ENCODE results near the gene FMN1. TPM values are rescaled to one million over a fixed set of nuclear protein-coding genes. Genes with fewer than 3 reads are reported as not detected.
A peak's percentile ranks its signal among the peaks of the same experiment; 100 is the strongest.

FMN1 gene
- total and polyA plus RNA-seq, 10 of the 15 experiments (the other 5 are each of a cell fraction or from before 2014, with no cell fraction given) = 0.05 to 0.16 (median 0.08) TPM; not detected in 4

DNA sequence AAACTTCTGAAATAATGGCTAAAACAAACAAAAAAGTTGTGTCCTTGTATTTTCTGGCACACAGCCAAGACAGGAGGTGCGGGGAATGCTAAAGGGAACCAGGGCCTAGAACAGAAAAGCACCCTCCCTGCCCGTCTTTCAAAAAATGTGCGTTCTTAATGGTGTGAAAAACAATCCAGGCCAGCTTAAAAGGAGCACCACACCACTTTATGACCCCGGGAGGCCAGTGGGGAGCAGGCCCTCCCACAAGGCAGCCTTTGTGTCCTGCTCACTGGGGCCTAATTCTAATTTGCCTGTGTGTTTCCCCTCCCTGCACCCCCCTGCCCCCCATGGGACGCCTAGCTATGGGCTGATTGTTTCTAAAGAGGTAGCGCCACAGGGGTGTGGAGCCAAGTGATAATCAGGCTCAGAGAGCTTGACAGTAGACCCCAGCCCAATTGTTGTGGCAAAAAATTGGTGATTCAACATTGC is 295.4 kb downstream of the FMN1 start:
- Histone ChIP-seq H3K9ac (ENCODE audit: control insufficient read depth, insufficient read depth, low read length) (no peak overlapping the region), H3K79me2 (ENCODE audit: control insufficient read depth, insufficient read depth, low read length) (no peaks in the 10 kb centered on the region), H3K4me1 (ENCODE audit: control insufficient read depth, insufficient read depth, low read length) (no peaks in the 10 kb centered on the region; the same call in 1 of the 2 replicates), H3K27ac (ENCODE audit: control insufficient read depth, insufficient read depth) (no peak overlapping the region), H4K20me1 (ENCODE audit: control insufficient read depth, insufficient read depth) (no peaks in the 10 kb centered on the region), H2AFZ (ENCODE audit: control insufficient read depth, low read depth, low read length) (no peak overlapping the region), H3K36me3 (ENCODE audit: control insufficient read depth in 2 of 2, insufficient read depth in 2 of 2, low read length in 1 of 2) (no peaks in the 10 kb centered on the region), H3K4me3 (no peak overlapping the region), H3K9me3 (replicated peaks; ENCODE audit: control insufficient read depth, insufficient read depth, low read length) (no peaks in the 10 kb centered on the region), H3K4me2 (ENCODE audit: control insufficient read depth, insufficient read depth) (no peak overlapping the region), H3K27me3 (replicated peaks in 1 of 2; ENCODE audit: control insufficient read depth in 2 of 2, insufficient read depth in 2 of 2, low read length in 1 of 2) (no peaks in the 10 kb centered on the region)
- ATAC-seq (peak; percentile 92), DNase-seq (ENCODE audit: low read depth, low spot score) (no peak), FAIRE-seq (no peak)
- ChIA-PET CTCF (interaction anchor here (1.5 to 2.8 kb wide), 6 partner anchors 10 to 236 kb away, joined by 3 to 18 read pairs (median 8); no protein-coding TSS in a partner anchor), RAD21 (ENCODE audit: unreplicated experiment) (interaction anchor here (0.9 to 3.9 kb wide), 5 partner anchors 10 to 57 kb away, joined by 3 to 20 read pairs (median 9); no protein-coding TSS in a partner anchor), SMC1A (ENCODE audit: uncharacterized antibody, unreplicated experiment) (interaction anchor here (1.0 to 2.5 kb wide), 6 partner anchors 9 to 57 kb away, joined by 3 to 15 read pairs (median 6); no protein-coding TSS in a partner anchor), POLR2A (no interaction called here)
- WGBS (ENCODE audit: insufficient coverage, insufficient replicate concordance, low lambda C conversion rate, missing lambda C conversion rate) = 14% methylated on average over 6 of the region's 6 CpGs
- intact Hi-C loops (cut with micrococcal nuclease; ENCODE audit: unreplicated experiment) = loop anchor here (1.0 kb wide), 1 partner anchor 9 kb away; no protein-coding TSS in a partner anchor
- no TSS peak for BruUV-seq (replicated peaks)
- in situ Hi-C loops (cut with MboI) = no loop called here
- TF ChIP-seq POU2F2 (IDR thresholded peaks at IDR 0.05; ENCODE audit: borderline replicate concordance, low read depth, low read length) (peak; percentile 34; the same call in 1 of the 3 replicates), NFIC (IDR thresholded peaks at IDR 0.05; ENCODE audit: low read depth, low read length) (no peak), IKZF2 (IDR thresholded peaks at IDR 0.05) (peak in 1 of 2 experiments; percentile 29; a peak in 1 of 4 replicates), EP300 (IDR thresholded peaks at IDR 0.05; ENCODE audit: borderline replicate concordance in 1 of 2, control insufficient read depth in 1 of 2, low read depth in 2 of 2, low read length in 2 of 2) (no peak), NR2C1 (IDR thresholded peaks at IDR 0.05) (no peak), BHLHE40 (IDR thresholded peaks at IDR 0.05; ENCODE audit: borderline replicate concordance in 1 of 2, low read depth in 2 of 2, low read length in 1 of 2) (0 out of 4 replicates have a peak, but pooled peaks of 1 of the 2 experiments have one; percentile 6), YY1 (IDR thresholded peaks at IDR 0.05; ENCODE audit: low read depth, low read length) (no peak), IKZF1 (conservative IDR thresholded peaks at IDR 0.05) (0 out of 2 replicates have a peak, but pooled peaks have one; percentile 19), NRF1 (conservative IDR thresholded peaks at IDR 0.05; ENCODE audit: low read depth, low read length) (no peak), TCF3 (IDR thresholded peaks at IDR 0.05; ENCODE audit: borderline replicate concordance, insufficient read depth, low read depth, low read length) (no peak), RELA (IDR thresholded peaks at IDR 0.05; ENCODE audit: borderline replicate concordance, partially characterized antibody) (no peak), SREBF1 (IDR thresholded peaks at IDR 0.05; ENCODE audit: low read length) (no peak), TBL1XR1 (IDR thresholded peaks at IDR 0.05; ENCODE audit: low read depth, low read length) (0 out of 2 replicates have a peak, but pooled peaks have one; percentile 27), RAD21 (IDR thresholded peaks at IDR 0.05; ENCODE audit: insufficient read depth, low read depth, low read length) (no peak), ETV6 (conservative IDR thresholded peaks at IDR 0.05 in 1 of 2, IDR thresholded peaks at IDR 0.05 in 1 of 2; ENCODE audit: borderline replicate concordance in 1 of 2, low read depth in 1 of 2) (no peak)
- TF ChIP-seq, protein P1, sequence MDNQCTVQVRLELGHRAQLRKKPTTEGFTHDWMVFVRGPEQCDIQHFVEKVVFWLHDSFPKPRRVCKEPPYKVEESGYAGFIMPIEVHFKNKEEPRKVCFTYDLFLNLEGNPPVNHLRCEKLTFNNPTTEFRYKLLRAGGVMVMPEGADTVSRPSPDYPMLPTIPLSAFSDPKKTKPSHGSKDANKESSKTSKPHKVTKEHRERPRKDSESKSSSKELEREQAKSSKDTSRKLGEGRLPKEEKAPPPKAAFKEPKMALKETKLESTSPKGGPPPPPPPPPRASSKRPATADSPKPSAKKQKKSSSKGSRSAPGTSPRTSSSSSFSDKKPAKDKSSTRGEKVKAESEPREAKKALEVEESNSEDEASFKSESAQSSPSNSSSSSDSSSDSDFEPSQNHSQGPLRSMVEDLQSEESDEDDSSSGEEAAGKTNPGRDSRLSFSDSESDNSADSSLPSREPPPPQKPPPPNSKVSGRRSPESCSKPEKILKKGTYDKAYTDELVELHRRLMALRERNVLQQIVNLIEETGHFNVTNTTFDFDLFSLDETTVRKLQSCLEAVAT (IDR thresholded peaks at IDR 0.05) = no peak
- TF ChIP-seq, protein P2, sequence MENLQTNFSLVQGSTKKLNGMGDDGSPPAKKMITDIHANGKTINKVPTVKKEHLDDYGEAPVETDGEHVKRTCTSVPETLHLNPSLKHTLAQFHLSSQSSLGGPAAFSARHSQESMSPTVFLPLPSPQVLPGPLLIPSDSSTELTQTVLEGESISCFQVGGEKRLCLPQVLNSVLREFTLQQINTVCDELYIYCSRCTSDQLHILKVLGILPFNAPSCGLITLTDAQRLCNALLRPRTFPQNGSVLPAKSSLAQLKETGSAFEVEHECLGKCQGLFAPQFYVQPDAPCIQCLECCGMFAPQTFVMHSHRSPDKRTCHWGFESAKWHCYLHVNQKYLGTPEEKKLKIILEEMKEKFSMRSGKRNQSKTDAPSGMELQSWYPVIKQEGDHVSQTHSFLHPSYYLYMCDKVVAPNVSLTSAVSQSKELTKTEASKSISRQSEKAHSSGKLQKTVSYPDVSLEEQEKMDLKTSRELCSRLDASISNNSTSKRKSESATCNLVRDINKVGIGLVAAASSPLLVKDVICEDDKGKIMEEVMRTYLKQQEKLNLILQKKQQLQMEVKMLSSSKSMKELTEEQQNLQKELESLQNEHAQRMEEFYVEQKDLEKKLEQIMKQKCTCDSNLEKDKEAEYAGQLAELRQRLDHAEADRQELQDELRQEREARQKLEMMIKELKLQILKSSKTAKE (IDR thresholded peaks at IDR 0.05; ENCODE audit: low read depth, poor library complexity, severe bottlenecking) = peak; percentile 48

Data from GM12878 (cell line).